Chondrocyte (in vitro differentiated cells): ENCODE measurements around the gene POP7. TPM values are rescaled to one million over a fixed set of nuclear protein-coding genes. Genes with fewer than 3 reads are reported as not detected.
"Not testable (repeated sequence)": the region's sequence is repeated elsewhere in the genome, so short reads cannot be mapped to it uniquely, and the experiment has no call there.

Experiments
- DNase-seq: peaks from one replicate; pipeline ENCODE4 v3.0.0; 2021; ENCODE audit warnings: mixed read lengths, low spot score
- H3K27ac Mint-ChIP-seq: one replicate; pipeline ENCODE4 v1.8.0; 2021; ENCODE audit warnings: mild to moderate bottlenecking, moderate library complexity, mixed read lengths; ENCODE audit not compliant: unreplicated experiment
- H3K27me3 Mint-ChIP-seq: 2 replicates; pipeline ENCODE4 v1.8.0; 2021; ENCODE audit warnings: low read depth, mixed read lengths
- H3K36me3 Mint-ChIP-seq: 2 replicates; pipeline ENCODE4 v1.8.0; 2021; ENCODE audit warnings: low read depth, mixed read lengths
- H3K4me1 Mint-ChIP-seq: 2 replicates; pipeline ENCODE4 v1.8.0; 2021; ENCODE audit warnings: low read depth, mild to moderate bottlenecking, mixed read lengths
- H3K4me3 Mint-ChIP-seq: one replicate; pipeline ENCODE4 v1.8.0; 2021; ENCODE audit warnings: mild to moderate bottlenecking, moderate library complexity, mixed read lengths; ENCODE audit not compliant: unreplicated experiment
- H3K9me3 Mint-ChIP-seq: 2 replicates; pipeline ENCODE4 v1.8.0; 2021; ENCODE audit warnings: low read depth, mixed read lengths
- long read RNA-seq: library from polyadenylated mRNA; stranded (forward); transcript quantifications from one replicate; pipeline ENCODE4 v2.0.0, GENCODE V29; 2021
- total RNA-seq: library from RNA; stranded (reverse); gene quantifications from 3 replicates; pipeline ENCODE4 v1.2.1, GENCODE V29; 2021
- TF ChIP-seq, protein P1 (sequence below): fragments of 200-600 bp; sonication (generic); IDR thresholded peaks from 2 replicates; pipeline ENCODE4 v1.5.0; 2021; ENCODE audit warnings: antibody characterized with exemption, mild to moderate bottlenecking, moderate library complexity

Gene POP7
- 24.2 to 31.8 TPM (median 25.5 TPM) in 3 replicates for total RNA-seq
- long read RNA-seq, transcript POP7-201 (2 exons, 927 nt): major isoform, 15 of 18 reads
- long read RNA-seq, partial matches to known transcripts: 0 of 18 reads
- long read RNA-seq, other reads (novel, unspliced or antisense): 3 of 18 reads

DNA sequence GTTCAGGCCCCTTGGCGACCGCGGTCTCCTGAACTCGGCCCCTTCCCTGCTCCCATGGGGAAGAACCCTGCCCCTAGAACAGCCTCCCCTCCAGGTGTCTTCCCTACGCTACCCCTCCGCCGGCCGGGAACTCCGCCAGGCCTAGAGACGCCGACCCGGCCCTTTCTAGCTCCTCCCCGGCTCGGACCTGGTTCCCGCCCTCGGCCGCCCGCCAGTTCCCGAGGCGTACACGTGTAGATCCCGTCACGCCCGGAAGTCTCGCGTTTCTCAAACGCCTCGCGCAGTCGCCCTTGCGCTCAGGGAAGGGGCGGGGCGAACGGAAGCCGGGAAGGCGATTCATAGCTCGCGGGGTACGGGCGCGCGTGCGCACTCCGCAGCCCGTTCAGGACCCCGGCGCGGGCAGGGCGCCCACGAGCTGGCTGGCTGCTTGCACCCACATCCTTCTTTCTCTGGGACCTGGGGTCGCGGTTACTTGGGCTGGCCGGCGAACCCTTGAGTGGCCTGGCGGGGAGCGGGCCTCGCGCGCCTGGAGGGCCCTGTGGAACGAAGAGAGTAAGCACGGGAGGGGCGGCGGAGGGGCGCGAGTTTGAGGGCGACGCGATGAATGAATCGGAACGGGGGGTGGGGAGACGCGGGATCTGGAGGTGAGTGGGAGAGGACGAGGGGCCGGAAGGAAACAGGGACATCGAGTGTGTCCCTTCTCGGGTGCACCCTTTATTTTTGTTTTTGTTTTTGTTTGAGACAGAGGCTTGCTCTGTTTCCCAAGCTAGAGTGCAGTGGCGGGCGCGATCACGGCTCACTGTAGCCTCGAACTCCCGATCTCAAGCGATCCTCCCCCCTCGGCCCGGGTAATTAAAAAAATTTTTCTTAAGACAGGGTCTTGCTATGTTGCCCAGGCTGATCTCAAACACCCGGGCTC lies at the start of gene POP7:
Gene POP7, plus strand, starts transcription at position 369 of the 919 bp plus-strand sequence. CDS start 710 bp downstream, outside the sequence.
- Mint-ChIP-seq H3K9me3 (no peaks in the 10 kb centered on the region), H3K27ac (peak within 1 kb of the TSS; percentile 89), H3K4me3 (peak within 1 kb of the TSS; percentile 96), H3K36me3 (peaks cover 1% of the 10 kb centered on the region), H3K27me3 (peaks cover 6% of the 10 kb centered on the region), H3K4me1 (peaks cover 12% of the 10 kb centered on the region)
- TF ChIP-seq, protein P1, sequence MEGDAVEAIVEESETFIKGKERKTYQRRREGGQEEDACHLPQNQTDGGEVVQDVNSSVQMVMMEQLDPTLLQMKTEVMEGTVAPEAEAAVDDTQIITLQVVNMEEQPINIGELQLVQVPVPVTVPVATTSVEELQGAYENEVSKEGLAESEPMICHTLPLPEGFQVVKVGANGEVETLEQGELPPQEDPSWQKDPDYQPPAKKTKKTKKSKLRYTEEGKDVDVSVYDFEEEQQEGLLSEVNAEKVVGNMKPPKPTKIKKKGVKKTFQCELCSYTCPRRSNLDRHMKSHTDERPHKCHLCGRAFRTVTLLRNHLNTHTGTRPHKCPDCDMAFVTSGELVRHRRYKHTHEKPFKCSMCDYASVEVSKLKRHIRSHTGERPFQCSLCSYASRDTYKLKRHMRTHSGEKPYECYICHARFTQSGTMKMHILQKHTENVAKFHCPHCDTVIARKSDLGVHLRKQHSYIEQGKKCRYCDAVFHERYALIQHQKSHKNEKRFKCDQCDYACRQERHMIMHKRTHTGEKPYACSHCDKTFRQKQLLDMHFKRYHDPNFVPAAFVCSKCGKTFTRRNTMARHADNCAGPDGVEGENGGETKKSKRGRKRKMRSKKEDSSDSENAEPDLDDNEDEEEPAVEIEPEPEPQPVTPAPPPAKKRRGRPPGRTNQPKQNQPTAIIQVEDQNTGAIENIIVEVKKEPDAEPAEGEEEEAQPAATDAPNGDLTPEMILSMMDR: no peak
- DNase-seq: peak; percentile 100

GRCh38 chr7:100662194-100662776 lies 43.6 kb upstream of the POP7 start:
- H3K27ac Mint-ChIP-seq, H3K4me1 Mint-ChIP-seq, H3K4me3 Mint-ChIP-seq, DNase-seq, H3K36me3 Mint-ChIP-seq, H3K9me3 Mint-ChIP-seq: not testable (repeated sequence)
- H3K27me3 Mint-ChIP-seq: peaks cover 14% of the 10 kb centered on the region

- Mint-ChIP-seq H3K27ac (no peak overlapping the region), H3K36me3 (no peaks in the 10 kb centered on the region), H3K4me1 (peaks cover 2% of the 10 kb centered on the region), H3K4me3 (no peak overlapping the region), H3K27me3 (peaks cover 13% of the 10 kb centered on the region), H3K9me3 (no peaks in the 10 kb centered on the region)
- TF ChIP-seq, protein P1: no peak
- DNase-seq: no peak
Observed at GRCh38 chr7:100665168-100665726, 40.7 kb upstream of the POP7 start.

DNA sequence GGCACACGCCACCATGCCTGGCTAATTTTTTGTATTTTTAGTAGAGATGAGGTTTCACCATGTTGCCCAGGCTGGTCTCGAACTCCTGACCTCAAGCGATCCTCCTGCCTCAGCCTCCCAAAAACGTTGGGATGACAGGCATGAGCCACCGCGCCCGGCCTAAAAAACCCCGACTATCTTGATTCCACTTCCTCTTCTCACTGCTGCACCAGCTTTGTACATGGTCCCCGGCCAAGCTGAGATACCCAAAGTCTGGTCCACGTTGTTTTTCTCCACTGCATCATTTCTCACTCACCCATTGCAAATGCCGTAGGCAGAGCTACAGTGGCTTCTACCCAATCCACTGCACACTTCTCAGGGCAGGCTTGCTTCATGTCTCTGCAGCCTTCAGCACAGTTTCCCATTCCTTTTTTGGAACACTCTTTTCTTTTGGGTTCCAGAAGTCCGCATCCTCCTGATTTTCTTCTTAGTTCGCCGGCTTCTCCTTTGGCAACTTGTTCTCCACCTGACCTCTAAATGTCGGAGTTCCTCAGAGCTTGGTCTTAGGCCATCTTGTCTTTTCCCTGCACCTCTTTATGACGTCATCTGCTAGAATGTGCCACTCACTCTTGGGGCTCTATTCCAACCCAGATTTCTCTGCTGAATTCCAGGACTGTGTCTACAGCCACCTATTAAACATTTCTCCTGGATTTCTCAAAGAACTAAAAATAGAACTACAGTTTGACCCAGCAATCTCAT lies 38.4 kb upstream of the POP7 start:
- Mint-ChIP-seq H3K4me3 (no peak overlapping the region), H3K4me1 (peaks cover 2% of the 10 kb centered on the region), H3K27ac (no peak overlapping the region), H3K9me3 (no peaks in the 10 kb centered on the region), H3K36me3 (no peaks in the 10 kb centered on the region), H3K27me3 (peaks cover 13% of the 10 kb centered on the region)
- TF ChIP-seq, protein P1: no peak
- no peak for DNase-seq

- Mint-ChIP-seq H3K36me3 (no peaks in the 10 kb centered on the region), H3K27ac (no peak overlapping the region), H3K4me1 (peaks cover 2% of the 10 kb centered on the region), H3K27me3 (peaks cover 13% of the 10 kb centered on the region), H3K4me3 (no peak overlapping the region), H3K9me3 (no peaks in the 10 kb centered on the region)
- TF ChIP-seq, protein P1: no peak
- DNase-seq: no peak
Observed at GRCh38 chr7:100668069-100668449, 37.9 kb upstream of the POP7 start.

- not testable (repeated sequence) for DNase-seq, H3K4me1 Mint-ChIP-seq, H3K4me3 Mint-ChIP-seq, H3K9me3 Mint-ChIP-seq, H3K27ac Mint-ChIP-seq, H3K36me3 Mint-ChIP-seq
- peaks cover 13% of the 10 kb centered on the region for H3K27me3 Mint-ChIP-seq
Observed at GRCh38 chr7:100669106-100669505, 36.8 kb upstream of the POP7 start.
